Astrocyte (in vitro differentiated cells and primary cell): Measurements from ENCODE around the gene KCND2. TPM values are rescaled to one million over a fixed set of nuclear protein-coding genes. Genes with fewer than 3 reads are reported as not detected.

Experiments used
- DNase-seq: peaks from one replicate; pipeline ENCODE4 v3.0.0-alpha.2; 2010; ENCODE audit warnings: low read depth
- FAIRE-seq: peaks from 2 replicates; lab custom pipeline; 2011; peaks lifted over from hg19 to GRCh38; lab: Jason Lieb, UNC
- H2AFZ ChIP-seq: 2 replicates; pipeline ENCODE4 v1.6.0; 2012; ENCODE audit warnings: low read depth, low read length, inconsistent platforms
- H3K27ac ChIP-seq: 2 replicates; pipeline ENCODE4 v1.5.1; 2011; ENCODE audit warnings: low read depth, low read length, inconsistent platforms
- H3K27me3 ChIP-seq: 2 replicates; pipeline ENCODE4 v1.6.0; 2011; ENCODE audit warnings: low read length, inconsistent platforms; ENCODE audit not compliant: insufficient read depth
- H3K36me3 ChIP-seq: 2 replicates; pipeline ENCODE4 v1.5.1; 2011; ENCODE audit warnings: low read length, inconsistent platforms; ENCODE audit not compliant: insufficient read depth
- H3K4me1 ChIP-seq: 2 replicates; pipeline ENCODE4 v1.5.1; 2011; ENCODE audit warnings: low read length, inconsistent platforms; ENCODE audit not compliant: insufficient read depth
- H3K4me2 ChIP-seq: 2 replicates; pipeline ENCODE4 v1.6.0; 2012; ENCODE audit warnings: low read length, inconsistent platforms
- H3K4me3 ChIP-seq: 2 replicates; pipeline ENCODE4 v1.5.1; 2011; ENCODE audit warnings: low read depth, mild to moderate bottlenecking, low read length, inconsistent platforms; ENCODE audit not compliant: insufficient read depth
- H3K79me2 ChIP-seq: 2 replicates; pipeline ENCODE4 v1.6.0; 2012; ENCODE audit warnings: mild to moderate bottlenecking, low read length, inconsistent platforms; ENCODE audit not compliant: insufficient read depth
- H3K9ac ChIP-seq: 2 replicates; pipeline ENCODE4 v1.6.0; 2012; ENCODE audit warnings: mild to moderate bottlenecking, low read length, inconsistent platforms
- H3K9me3 ChIP-seq: 2 replicates; pipeline ENCODE4 v1.5.1; 2012; ENCODE audit warnings: low read depth, mild to moderate bottlenecking, low read length, inconsistent platforms; ENCODE audit not compliant: insufficient read depth
- H4K20me1 ChIP-seq: 2 replicates; pipeline ENCODE4 v1.6.0; 2012; ENCODE audit warnings: low read length, inconsistent platforms; ENCODE audit not compliant: insufficient read depth
- H3K27ac Mint-ChIP-seq: one replicate; pipeline ENCODE4 v1.8.0; 2021; ENCODE audit warnings: mild to moderate bottlenecking, mixed read lengths; ENCODE audit not compliant: unreplicated experiment
- H3K27me3 Mint-ChIP-seq: one replicate; pipeline ENCODE4 v1.8.0; 2021; ENCODE audit warnings: low read depth, mixed read lengths; ENCODE audit not compliant: unreplicated experiment
- H3K36me3 Mint-ChIP-seq: one replicate; pipeline ENCODE4 v1.8.0; 2021; ENCODE audit warnings: low read depth, mixed read lengths; ENCODE audit not compliant: unreplicated experiment
- H3K4me1 Mint-ChIP-seq: one replicate; pipeline ENCODE4 v1.8.0; 2021; ENCODE audit warnings: low read depth, mixed read lengths; ENCODE audit not compliant: unreplicated experiment
- H3K4me3 Mint-ChIP-seq: one replicate; pipeline ENCODE4 v1.8.0; 2021; ENCODE audit warnings: mild to moderate bottlenecking, moderate library complexity, mixed read lengths; ENCODE audit not compliant: unreplicated experiment
- H3K9me3 Mint-ChIP-seq: one replicate; pipeline ENCODE4 v1.8.0; 2021; ENCODE audit warnings: mild to moderate bottlenecking, mixed read lengths; ENCODE audit not compliant: unreplicated experiment
- EZH2 ChIP-seq: IDR thresholded peaks from 2 replicates; pipeline ENCODE4 v1.6.1; 2012; ENCODE audit warnings: mild to moderate bottlenecking, low read length, inconsistent platforms; ENCODE audit not compliant: insufficient read depth
- total RNA-seq: library from RNA; stranded (reverse); gene quantifications from 2 replicates; pipeline ENCODE4 v1.2.1, GENCODE V29; 2021
- TF ChIP-seq, protein P1 (sequence below): IDR thresholded peaks from 2 replicates; pipeline ENCODE4 v1.5.1; 2011; ENCODE audit warnings: low read depth, mild to moderate bottlenecking, inconsistent platforms, low read length, moderate library complexity; ENCODE audit not compliant: insufficient read depth

The KCND2 gene
- total RNA-seq, 1 donor from 2014 or later = 0.30 TPM

- FAIRE-seq (no peak), DNase-seq (no peak)
- no peaks in the 10 kb centered on the region for H3K4me1 Mint-ChIP-seq
- H3K27me3 ChIP-seq = no peaks in the 10 kb centered on the region
- H3K9ac ChIP-seq = no peak overlapping the region
- no peak overlapping the region for H3K4me3 Mint-ChIP-seq
- no peaks in the 10 kb centered on the region for H3K36me3 ChIP-seq
- H3K4me2 ChIP-seq = no peak overlapping the region
- peaks cover 2% of the 10 kb centered on the region for H3K9me3 Mint-ChIP-seq
- no peak overlapping the region for H3K27ac Mint-ChIP-seq
- no peak overlapping the region for H3K4me3 ChIP-seq
- H3K79me2 ChIP-seq = no peaks in the 10 kb centered on the region
- no peaks in the 10 kb centered on the region for H3K36me3 Mint-ChIP-seq
- H3K9me3 ChIP-seq = no peaks in the 10 kb centered on the region
- H4K20me1 ChIP-seq = no peaks in the 10 kb centered on the region
- no peak overlapping the region for H3K27ac ChIP-seq
- no peaks in the 10 kb centered on the region for H3K27me3 Mint-ChIP-seq
- no peak for TF ChIP-seq EZH2
- TF ChIP-seq, protein P1, sequence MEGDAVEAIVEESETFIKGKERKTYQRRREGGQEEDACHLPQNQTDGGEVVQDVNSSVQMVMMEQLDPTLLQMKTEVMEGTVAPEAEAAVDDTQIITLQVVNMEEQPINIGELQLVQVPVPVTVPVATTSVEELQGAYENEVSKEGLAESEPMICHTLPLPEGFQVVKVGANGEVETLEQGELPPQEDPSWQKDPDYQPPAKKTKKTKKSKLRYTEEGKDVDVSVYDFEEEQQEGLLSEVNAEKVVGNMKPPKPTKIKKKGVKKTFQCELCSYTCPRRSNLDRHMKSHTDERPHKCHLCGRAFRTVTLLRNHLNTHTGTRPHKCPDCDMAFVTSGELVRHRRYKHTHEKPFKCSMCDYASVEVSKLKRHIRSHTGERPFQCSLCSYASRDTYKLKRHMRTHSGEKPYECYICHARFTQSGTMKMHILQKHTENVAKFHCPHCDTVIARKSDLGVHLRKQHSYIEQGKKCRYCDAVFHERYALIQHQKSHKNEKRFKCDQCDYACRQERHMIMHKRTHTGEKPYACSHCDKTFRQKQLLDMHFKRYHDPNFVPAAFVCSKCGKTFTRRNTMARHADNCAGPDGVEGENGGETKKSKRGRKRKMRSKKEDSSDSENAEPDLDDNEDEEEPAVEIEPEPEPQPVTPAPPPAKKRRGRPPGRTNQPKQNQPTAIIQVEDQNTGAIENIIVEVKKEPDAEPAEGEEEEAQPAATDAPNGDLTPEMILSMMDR = no peak
- no peaks in the 10 kb centered on the region for H3K4me1 ChIP-seq
- no peak overlapping the region for H2AFZ ChIP-seq
Measured at GRCh38 chr7:120370954-120371353, 98.0 kb downstream of the KCND2 start.

DNA sequence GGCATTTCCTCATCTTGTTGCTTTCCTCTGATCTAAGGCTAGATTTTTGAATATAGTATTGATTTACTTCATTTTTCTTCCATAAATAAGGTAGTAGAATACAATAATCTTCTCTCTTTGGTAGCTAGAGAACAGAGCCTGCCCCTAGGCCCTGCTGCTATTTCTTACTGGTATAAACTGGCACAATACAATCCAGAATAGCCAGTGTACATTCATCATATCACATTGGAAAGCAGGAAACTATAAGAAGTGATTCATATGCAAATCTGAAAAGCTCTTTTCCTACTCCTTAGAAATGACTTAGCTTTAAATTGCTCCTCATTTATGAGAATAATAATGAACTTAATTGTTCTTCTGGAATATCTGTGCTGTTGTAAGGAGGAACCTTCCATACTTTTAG, 100.2 kb downstream of the KCND2 start:
- Mint-ChIP-seq H3K36me3 (no peaks in the 10 kb centered on the region), H3K27ac (no peak overlapping the region), H3K9me3 (peaks cover 2% of the 10 kb centered on the region), H3K4me3 (no peak overlapping the region), H3K27me3 (no peaks in the 10 kb centered on the region), H3K4me1 (no peaks in the 10 kb centered on the region)
- Histone ChIP-seq H4K20me1 (no peaks in the 10 kb centered on the region), H3K4me3 (no peak overlapping the region), H3K27me3 (no peaks in the 10 kb centered on the region), H3K36me3 (no peaks in the 10 kb centered on the region), H3K9me3 (no peaks in the 10 kb centered on the region), H2AFZ (no peak overlapping the region), H3K27ac (no peak overlapping the region), H3K4me1 (no peaks in the 10 kb centered on the region), H3K79me2 (no peaks in the 10 kb centered on the region), H3K4me2 (no peak overlapping the region), H3K9ac (no peak overlapping the region)
- DNase-seq (no peak), FAIRE-seq (no peak)
- TF ChIP-seq, protein P1 = no peak

DNA sequence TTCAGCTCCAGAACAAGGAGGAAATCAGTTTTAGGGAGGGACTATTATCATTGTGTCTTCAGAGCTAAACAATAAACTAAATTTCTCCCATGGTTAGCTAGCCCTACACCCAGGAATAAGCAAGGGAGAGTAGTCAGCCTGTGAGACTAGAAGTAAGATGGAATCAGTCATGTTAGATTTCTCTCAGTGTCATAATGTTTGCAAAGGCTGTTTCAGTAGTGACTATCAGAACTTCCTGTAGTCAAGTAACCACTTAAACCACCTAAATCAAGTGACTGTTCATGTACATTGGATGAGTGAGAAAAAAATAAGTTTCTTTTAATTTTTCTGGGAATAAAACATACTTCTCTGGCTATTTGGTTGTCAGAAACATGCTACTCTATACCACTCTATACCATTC, 121.6 kb downstream of the KCND2 start:
- no peaks in the 10 kb centered on the region for H4K20me1 ChIP-seq
- FAIRE-seq = no peak
- no peaks in the 10 kb centered on the region for H3K9me3 Mint-ChIP-seq
- no peaks in the 10 kb centered on the region for H3K4me1 ChIP-seq
- H3K4me3 ChIP-seq = no peak overlapping the region
- TF ChIP-seq, protein P1 = no peak
- TF ChIP-seq EZH2 = no peak
- H3K4me2 ChIP-seq = no peak overlapping the region
- H3K27ac Mint-ChIP-seq = no peak overlapping the region
- no peak overlapping the region for H3K4me3 Mint-ChIP-seq
- H3K9me3 ChIP-seq = no peaks in the 10 kb centered on the region
- no peak overlapping the region for H2AFZ ChIP-seq
- H3K9ac ChIP-seq = no peak overlapping the region
- H3K36me3 ChIP-seq = no peaks in the 10 kb centered on the region
- H3K79me2 ChIP-seq = no peaks in the 10 kb centered on the region
- no peaks in the 10 kb centered on the region for H3K36me3 Mint-ChIP-seq
- no peaks in the 10 kb centered on the region for H3K27me3 Mint-ChIP-seq
- H3K4me1 Mint-ChIP-seq = no peaks in the 10 kb centered on the region
- H3K27me3 ChIP-seq = no peaks in the 10 kb centered on the region
- DNase-seq = no peak
- H3K27ac ChIP-seq = no peak overlapping the region
